ENCODE results near the gene LRFN5. TPM values are rescaled to one million over a fixed set of nuclear protein-coding genes. Genes with fewer than 3 reads are reported as not detected.
"Not testable (repeated sequence)": the region's sequence is repeated elsewhere in the genome, so short reads cannot be mapped to it uniquely, and the experiment has no call there.

The LRFN5 gene
- total and polyA plus RNA-seq, 2 experiments from 2014 or later: 1.8 to 8.8 TPM

GRCh38 chr14:41570415-41571155 is 36.1 kb upstream of the LRFN5 start:
- H4K20me1 ChIP-seq (ENCODE audit: insufficient read depth, poor library complexity, severe bottlenecking): no peaks in the 10 kb centered on the region
- H3K4me3 ChIP-seq: no peak overlapping the region
- TF ChIP-seq EZH2 (IDR thresholded peaks at IDR 0.05; ENCODE audit: borderline replicate concordance) (no peak), CTCF (IDR thresholded peaks at IDR 0.05; ENCODE audit: poor library complexity) (no peak), EZH2phosphoT487 (IDR thresholded peaks at IDR 0.05; ENCODE audit: low read depth, severe bottlenecking, unreplicated experiment) (no peak)
- H3K79me2 ChIP-seq: no peaks in the 10 kb centered on the region
- H3K4me1 ChIP-seq (ENCODE audit: insufficient read depth): no peaks in the 10 kb centered on the region
- no peaks in the 10 kb centered on the region for H3K9me2 ChIP-seq (replicated peaks; ENCODE audit: insufficient read depth)
- H3K36me3 ChIP-seq (replicated peaks; ENCODE audit: insufficient read depth, low read depth): no peaks in the 10 kb centered on the region
- H3K27ac ChIP-seq: no peak overlapping the region
- no peak overlapping the region for H3K4me2 ChIP-seq
- no peak overlapping the region for H2AFZ ChIP-seq
- H3K27me3 ChIP-seq: no peaks in the 10 kb centered on the region
- no peaks in the 10 kb centered on the region for H3K9me3 ChIP-seq (ENCODE audit: low read depth)
- 77% methylated on average over 5 of the region's 5 CpGs for WGBS (ENCODE audit: low lambda C conversion rate, missing lambda C conversion rate)
- no peak for DNase-seq (ENCODE audit: low spot score)

GRCh38 chr14:41586237-41586636 is 20.4 kb upstream of the LRFN5 start:
- Histone ChIP-seq H3K36me3 (replicated peaks; ENCODE audit: insufficient read depth, low read depth) (no peaks in the 10 kb centered on the region), H3K4me2 (no peak overlapping the region), H3K9me2 (replicated peaks; ENCODE audit: insufficient read depth) (no peaks in the 10 kb centered on the region), H3K27ac (no peak overlapping the region), H3K4me3 (no peak overlapping the region), H2AFZ (no peak overlapping the region), H3K27me3 (no peaks in the 10 kb centered on the region), H3K9me3 (ENCODE audit: low read depth) (no peaks in the 10 kb centered on the region), H4K20me1 (ENCODE audit: insufficient read depth, poor library complexity, severe bottlenecking) (no peaks in the 10 kb centered on the region), H3K79me2 (no peaks in the 10 kb centered on the region), H3K4me1 (ENCODE audit: insufficient read depth) (no peaks in the 10 kb centered on the region)
- no peak for DNase-seq (ENCODE audit: low spot score)
- TF ChIP-seq CTCF (IDR thresholded peaks at IDR 0.05; ENCODE audit: poor library complexity): peak; percentile 26
- TF ChIP-seq EZH2phosphoT487 (IDR thresholded peaks at IDR 0.05; ENCODE audit: low read depth, severe bottlenecking, unreplicated experiment): no peak

- no peak for DNase-seq (ENCODE audit: low spot score)
- TF ChIP-seq EZH2 (IDR thresholded peaks at IDR 0.05; ENCODE audit: borderline replicate concordance) (no peak), CTCF (IDR thresholded peaks at IDR 0.05; ENCODE audit: poor library complexity) (no peak), EZH2phosphoT487 (IDR thresholded peaks at IDR 0.05; ENCODE audit: low read depth, severe bottlenecking, unreplicated experiment) (no peak)
- Histone ChIP-seq H3K9me3 (ENCODE audit: low read depth) (no peaks in the 10 kb centered on the region), H3K27me3 (no peaks in the 10 kb centered on the region), H3K27ac (no peak overlapping the region), H3K4me1 (ENCODE audit: insufficient read depth) (peaks cover 5% of the 10 kb centered on the region), H4K20me1 (ENCODE audit: insufficient read depth, poor library complexity, severe bottlenecking) (no peaks in the 10 kb centered on the region), H3K36me3 (replicated peaks; ENCODE audit: insufficient read depth, low read depth) (no peaks in the 10 kb centered on the region), H3K4me2 (no peak overlapping the region), H3K4me3 (no peak overlapping the region), H3K9me2 (replicated peaks; ENCODE audit: insufficient read depth) (no peaks in the 10 kb centered on the region), H2AFZ (no peak overlapping the region), H3K79me2 (peaks cover 15% of the 10 kb centered on the region)
- 98% methylated on average over 25 of the region's 25 CpGs for whole genome bisulfite sequencing (ENCODE audit: low lambda C conversion rate, missing lambda C conversion rate)
These were observed 9.0 kb upstream of the LRFN5 start for GRCh38 chr14:41597647-41598046.

GRCh38 chr14:41599805-41600385 is 6.8 kb upstream of the LRFN5 start:
- Histone ChIP-seq H3K4me2 (peak overlapping the region; percentile 23), H3K79me2 (peaks cover 22% of the 10 kb centered on the region)
- not testable (repeated sequence) for H3K4me1 ChIP-seq (ENCODE audit: insufficient read depth); H4K20me1 ChIP-seq (ENCODE audit: insufficient read depth, poor library complexity, severe bottlenecking); H3K27ac ChIP-seq; H3K36me3 ChIP-seq (replicated peaks; ENCODE audit: insufficient read depth, low read depth); H3K4me3 ChIP-seq; H3K9me2 ChIP-seq (replicated peaks; ENCODE audit: insufficient read depth); H3K9me3 ChIP-seq (ENCODE audit: low read depth); H3K27me3 ChIP-seq; H2AFZ ChIP-seq; DNase-seq (ENCODE audit: low spot score)
- WGBS (ENCODE audit: low lambda C conversion rate, missing lambda C conversion rate): 75% methylated on average over 6 of the region's 6 CpGs

Measured in hepatocyte (in vitro differentiated cells).